Peyer's patch (tissue), 4 donors: ENCODE data around the gene PRDX1.
A peak's percentile ranks its signal among the peaks of the same experiment; 100 is the strongest.

Experiments used
- POLR2A ChIP-seq, 2 donors: fragments of 450-650 bp; IDR thresholded peaks; one replicate each; pipeline ENCODE4 v1.5.1; 2017; ENCODE audit warnings: antibody characterized with exemption in 2 of 2, mild to moderate bottlenecking in 2 of 2, moderate library complexity in 2 of 2
- TF ChIP-seq, protein P1 (sequence below), 6 experiments: fragments of 450-650 bp in 4 of 6; fragments of 200-600 bp in 2 of 6; sonication (generic) in 1 of 6; IDR thresholded peaks; one replicate each; pipeline ENCODE4 v1.5.1; 2017 to 2019; ENCODE audit warnings: antibody characterized with exemption in 6 of 6, mild to moderate bottlenecking in 3 of 6, moderate library complexity in 1 of 6

DNA sequence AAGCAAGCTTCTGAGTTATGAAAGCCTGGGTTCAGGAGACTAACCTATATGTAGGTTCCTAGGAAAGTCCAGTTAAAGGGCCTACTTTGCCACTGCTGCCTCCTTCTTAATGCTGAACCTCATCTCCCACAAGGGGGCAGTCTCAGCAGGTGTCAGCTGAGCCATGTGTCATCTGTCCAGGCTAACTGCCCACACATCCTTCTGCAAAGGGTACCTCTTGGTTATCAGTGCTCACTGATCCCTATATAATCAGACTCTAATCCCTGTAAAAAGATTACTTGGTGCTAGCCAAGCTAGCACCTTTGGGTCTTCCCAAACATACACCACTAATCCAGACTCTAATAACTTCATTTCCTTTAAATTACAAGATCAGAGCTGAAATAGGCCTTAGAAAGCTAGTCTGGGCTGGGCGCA, 9.0 kb downstream of the PRDX1 start:
- TF ChIP-seq POLR2A (IDR thresholded peaks at IDR 0.05): no peak
- TF ChIP-seq, protein P1, sequence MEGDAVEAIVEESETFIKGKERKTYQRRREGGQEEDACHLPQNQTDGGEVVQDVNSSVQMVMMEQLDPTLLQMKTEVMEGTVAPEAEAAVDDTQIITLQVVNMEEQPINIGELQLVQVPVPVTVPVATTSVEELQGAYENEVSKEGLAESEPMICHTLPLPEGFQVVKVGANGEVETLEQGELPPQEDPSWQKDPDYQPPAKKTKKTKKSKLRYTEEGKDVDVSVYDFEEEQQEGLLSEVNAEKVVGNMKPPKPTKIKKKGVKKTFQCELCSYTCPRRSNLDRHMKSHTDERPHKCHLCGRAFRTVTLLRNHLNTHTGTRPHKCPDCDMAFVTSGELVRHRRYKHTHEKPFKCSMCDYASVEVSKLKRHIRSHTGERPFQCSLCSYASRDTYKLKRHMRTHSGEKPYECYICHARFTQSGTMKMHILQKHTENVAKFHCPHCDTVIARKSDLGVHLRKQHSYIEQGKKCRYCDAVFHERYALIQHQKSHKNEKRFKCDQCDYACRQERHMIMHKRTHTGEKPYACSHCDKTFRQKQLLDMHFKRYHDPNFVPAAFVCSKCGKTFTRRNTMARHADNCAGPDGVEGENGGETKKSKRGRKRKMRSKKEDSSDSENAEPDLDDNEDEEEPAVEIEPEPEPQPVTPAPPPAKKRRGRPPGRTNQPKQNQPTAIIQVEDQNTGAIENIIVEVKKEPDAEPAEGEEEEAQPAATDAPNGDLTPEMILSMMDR (IDR thresholded peaks at IDR 0.05): peak in 5 of 6 experiments; percentile 38 to 82 (median 71)
